Small intestine (tissue), 7 donors: ENCODE measurements around the gene ATP1A2. TPM values are rescaled to one million over a fixed set of nuclear protein-coding genes. Genes with fewer than 3 reads are reported as not detected.
"Not testable (repeated sequence)": the region's sequence is repeated elsewhere in the genome, so short reads cannot be mapped to it uniquely, and the experiment has no call there.

Source experiments
- DNase-seq, 2 donors: peaks; one replicate each; pipeline versions ENCODE4 v3.0.0 to v3.0.0-alpha.2; 2013
- FAIRE-seq: peaks from 2 replicates; lab custom pipeline; 2012; peaks lifted over from hg19 to GRCh38; lab: Jason Lieb, UNC
- H3K27ac ChIP-seq, 3 donors: one replicate each; pipeline ENCODE4 v1.5.1; 2013; ENCODE audit warnings: low read length in 2 of 3, mild to moderate bottlenecking in 2 of 3, control low read depth in 1 of 3, inconsistent platforms in 1 of 3, low read depth in 1 of 3, moderate library complexity in 1 of 3
- H3K27me3 ChIP-seq, 3 donors: one replicate each; pipeline ENCODE4 v1.6.1; 2013; ENCODE audit warnings: low read length in 3 of 3, inconsistent platforms in 1 of 3; ENCODE audit not compliant: control insufficient read depth in 3 of 3, insufficient read depth in 3 of 3
- H3K36me3 ChIP-seq, 3 donors: one replicate each; pipeline ENCODE4 v1.6.1; 2013; ENCODE audit warnings: low read length in 3 of 3, inconsistent platforms in 1 of 3, low read depth in 1 of 3, mild to moderate bottlenecking in 1 of 3, moderate library complexity in 1 of 3; ENCODE audit not compliant: control insufficient read depth in 3 of 3, insufficient read depth in 2 of 3
- H3K4me1 ChIP-seq, 3 donors: one replicate each; pipeline ENCODE4 v1.6.1; 2013; ENCODE audit warnings: low read length in 2 of 3, inconsistent platforms in 1 of 3, low read depth in 1 of 3, mild to moderate bottlenecking in 1 of 3, moderate library complexity in 1 of 3; ENCODE audit not compliant: control insufficient read depth in 3 of 3, insufficient read depth in 2 of 3
- H3K4me3 ChIP-seq, 3 donors: one replicate each; pipeline ENCODE4 v1.5.1; 2013; ENCODE audit warnings: low read length in 3 of 3, control low read depth in 1 of 3, inconsistent platforms in 1 of 3, low read depth in 1 of 3, mild to moderate bottlenecking in 1 of 3, moderate library complexity in 1 of 3
- H3K9me3 ChIP-seq, 2 donors: one replicate each; pipeline ENCODE4 v1.6.1; 2013; ENCODE audit warnings: low read depth in 1 of 2, low read length in 1 of 2; ENCODE audit not compliant: control insufficient read depth in 2 of 2, insufficient read depth in 1 of 2
- WGBS, 3 donors: extraction: QIAGEN DNeasy Blood & Tissue Kit; methylation state at CpG; one replicate each; pipeline ENCODE4 v1.1.7; 2013; 5-methylcytosine and 5-hydroxymethylcytosine counted together
- polyA plus RNA-seq, 4 donors: library from polyadenylated mRNA; stranded (reverse) in 3 of 4; unstranded in 1 of 4; fragments of 200-250 nt in 3 of 4; fragments of 120-200 nt in 1 of 4; gene quantifications; one replicate each; pipeline versions ENCODE4 v1.2.1 to v1.2.3, GENCODE V29; 2013
- donor health status: healthy with polysubstance abuse.
- donor health status: control.
- donor health status: control.
- donor health status: Bipolar disorder and iron deficiency.
- donor health status: healthy.

The ATP1A2 gene
- polyA plus RNA-seq, 4 donors = 0.22 to 5.3 (median 1.2) TPM

DNA sequence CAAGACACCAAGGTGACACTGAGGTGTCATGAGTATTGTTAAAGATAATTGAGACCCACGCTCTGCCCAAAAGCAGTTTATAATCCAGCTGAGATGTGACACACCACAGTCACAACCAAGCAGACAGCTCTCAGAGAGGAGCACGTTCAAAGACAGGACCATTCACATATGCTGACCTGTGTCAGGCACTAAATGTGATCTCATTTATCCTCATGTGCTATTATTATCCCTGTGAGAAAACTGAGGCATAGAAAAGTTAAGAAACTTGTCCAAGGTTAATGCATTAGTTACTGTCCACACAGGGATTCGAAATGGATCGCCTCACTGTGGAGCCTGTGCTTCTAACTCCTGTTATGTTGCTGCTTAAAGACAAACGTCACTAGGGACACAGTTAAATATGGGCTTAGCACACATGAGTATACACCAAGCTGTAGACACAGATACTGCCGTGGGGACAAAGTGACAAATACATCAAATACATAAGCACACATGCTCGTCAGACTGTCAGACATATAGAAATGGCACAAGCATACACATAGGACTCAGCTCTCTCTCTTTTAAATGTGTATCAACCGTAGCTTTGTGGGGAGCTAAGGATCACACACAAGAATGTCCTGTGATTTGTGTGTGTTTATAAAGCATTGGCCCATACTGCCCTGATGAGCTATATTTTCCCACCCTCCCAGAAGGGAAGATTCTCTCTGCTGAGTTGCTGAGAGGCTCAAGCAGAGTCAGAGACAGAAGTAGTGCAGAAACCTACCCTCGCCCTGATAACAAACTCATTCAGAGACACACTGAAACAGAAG lies 13.6 kb upstream of the ATP1A2 start:
- FAIRE-seq (no peak), DNase-seq (no peak)
- WGBS, 3 donors = 72 to 82% (median 82%) methylated on average over 9 of the region's 9 CpGs
- peaks cover 0 to 2% (median 0%) of the 10 kb centered on the region in 3 donors for H3K27me3 ChIP-seq
- no peak overlapping the region for H3K4me3 ChIP-seq
- peak overlapping the region in 2 of 3 donors; percentile 49 to 53 for H3K27ac ChIP-seq
- peaks cover 2 to 37% (median 4%) of the 10 kb centered on the region in 3 donors for H3K4me1 ChIP-seq
- no peaks in the 10 kb centered on the region for H3K9me3 ChIP-seq
- H3K36me3 ChIP-seq = no peaks in the 10 kb centered on the region

DNA sequence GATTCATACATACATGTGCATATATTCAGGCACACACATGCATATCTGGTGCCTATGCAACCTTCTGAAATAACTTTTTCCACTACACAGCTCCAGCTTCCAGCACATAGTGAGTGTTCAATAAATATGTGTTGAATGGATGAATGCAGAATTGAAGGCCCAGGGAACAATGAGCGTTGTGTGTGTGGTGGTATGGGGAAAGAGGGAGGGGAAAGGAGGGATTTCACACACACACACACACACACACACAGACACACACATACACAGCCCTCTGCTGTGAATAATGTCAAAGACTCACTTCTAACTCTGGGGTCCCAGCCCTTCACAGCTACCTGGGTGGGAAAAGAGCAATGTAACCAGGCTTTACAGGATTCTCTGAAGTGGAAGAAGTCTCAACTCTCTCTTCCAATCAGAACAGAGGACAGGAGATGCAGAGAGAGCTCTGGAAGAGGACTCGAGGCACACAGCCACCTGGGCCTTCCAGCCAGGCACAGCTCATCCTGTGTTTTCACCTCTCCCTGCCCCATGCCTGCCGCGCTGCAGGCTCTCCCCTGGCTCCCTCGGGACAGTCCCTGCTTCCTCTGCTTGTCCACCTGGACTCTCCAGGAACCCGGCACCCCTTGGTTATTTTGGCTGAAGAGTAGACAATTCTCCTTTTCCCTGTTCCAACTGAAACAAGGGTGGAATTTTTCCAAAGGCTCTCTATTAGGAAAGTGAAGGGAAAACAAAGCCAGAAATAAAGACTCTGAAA lies 11.7 kb upstream of the ATP1A2 start:
- no peaks in the 10 kb centered on the region for H3K9me3 ChIP-seq
- DNase-seq = no peak
- H3K27me3 ChIP-seq = peaks cover 0 to 2% (median 0%) of the 10 kb centered on the region in 3 donors
- peaks cover 0 to 28% (median 0%) of the 10 kb centered on the region in 3 donors for H3K4me1 ChIP-seq
- H3K27ac ChIP-seq = no peak overlapping the region
- no peaks in the 10 kb centered on the region for H3K36me3 ChIP-seq
- no peak overlapping the region for H3K4me3 ChIP-seq
- FAIRE-seq = no peak
- 68 to 78% (median 71%) methylated on average over 6 of the region's 6 CpGs for WGBS, 3 donors

GRCh38 chr1:160104486-160104885 lies 11.1 kb upstream of the ATP1A2 start:
- whole genome bisulfite sequencing, 3 donors = 58 to 88% (median 85%) methylated on average over 3 of the region's 3 CpGs
- Histone ChIP-seq H3K9me3 (no peaks in the 10 kb centered on the region), H3K4me3 (no peak overlapping the region), H3K27me3 (peaks cover 0 to 2% (median 0%) of the 10 kb centered on the region in 3 donors), H3K36me3 (no peaks in the 10 kb centered on the region), H3K27ac (peak overlapping the region in 1 of 3 donors; percentile 14), H3K4me1 (peaks cover 0 to 23% (median 0%) of the 10 kb centered on the region in 3 donors)
- FAIRE-seq = no peak
- DNase-seq = no peak

- peaks cover 0 to 2% (median under 1%) of the 10 kb centered on the region in 3 donors for H3K27me3 ChIP-seq
- DNase-seq = no peak
- H3K4me1 ChIP-seq = peaks cover 0 to 21% (median 0%) of the 10 kb centered on the region in 3 donors
- H3K27ac ChIP-seq = no peak overlapping the region
- 89 to 95% (median 94%) methylated on average over 5 of the region's 5 CpGs for WGBS, 3 donors
- H3K9me3 ChIP-seq = no peaks in the 10 kb centered on the region
- H3K36me3 ChIP-seq = no peaks in the 10 kb centered on the region
- FAIRE-seq = no peak
- H3K4me3 ChIP-seq = no peak overlapping the region
These were observed 10.4 kb upstream of the ATP1A2 start for GRCh38 chr1:160105155-160105554.

- Histone ChIP-seq H3K4me1 (peaks cover 0 to 11% (median 0%) of the 10 kb centered on the region in 3 donors), H3K27ac (no peak overlapping the region), H3K9me3 (no peaks in the 10 kb centered on the region), H3K36me3 (no peaks in the 10 kb centered on the region), H3K4me3 (no peak overlapping the region), H3K27me3 (peaks cover 0 to 3% (median 2%) of the 10 kb centered on the region in 3 donors)
- 92 to 96% (median 95%) methylated on average over 1 of the region's 1 CpG for WGBS, 3 donors
- DNase-seq (no peak), FAIRE-seq (no peak)
These were observed 8.0 kb upstream of the ATP1A2 start for GRCh38 chr1:160107512-160107911.

GRCh38 chr1:160108888-160109662 lies 6.5 kb upstream of the ATP1A2 start:
- H3K9me3 ChIP-seq = no peaks in the 10 kb centered on the region
- no peak overlapping the region for H3K4me3 ChIP-seq
- H3K36me3 ChIP-seq = no peaks in the 10 kb centered on the region
- DNase-seq = peak in 1 of 2 donors; percentile 28
- FAIRE-seq = no peak
- H3K27me3 ChIP-seq = peaks cover 0 to 3% (median 0%) of the 10 kb centered on the region in 3 donors
- 19 to 39% (median 21%) methylated on average over 5 to 6 of the region's 6 CpGs for WGBS, 3 donors
- H3K4me1 ChIP-seq = peaks cover 0 to 3% (median 0%) of the 10 kb centered on the region in 3 donors
- no peak overlapping the region for H3K27ac ChIP-seq

DNA sequence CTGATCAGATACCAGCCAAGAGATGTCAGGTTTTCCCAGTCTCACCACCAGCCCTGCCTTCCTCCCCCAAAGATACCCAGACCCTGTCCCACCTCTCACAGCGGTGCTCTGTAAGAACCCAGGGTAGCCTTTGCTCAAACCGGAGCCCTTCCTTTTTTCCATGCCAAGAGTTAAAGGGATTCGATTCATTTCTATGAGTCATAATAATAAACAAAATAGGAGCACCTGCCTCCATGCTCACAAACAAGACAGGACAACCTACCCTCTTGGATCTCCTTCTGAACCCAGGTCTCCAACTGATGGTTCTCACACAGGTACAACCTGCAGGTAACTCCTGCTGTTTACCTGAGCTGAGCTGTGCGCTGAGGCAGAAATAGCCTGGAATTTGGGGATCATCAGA lies 5.9 kb upstream of the ATP1A2 start:
- Histone ChIP-seq H3K4me3 (no peak overlapping the region), H3K9me3 (no peaks in the 10 kb centered on the region), H3K27me3 (peaks cover 0 to 3% (median 0%) of the 10 kb centered on the region in 3 donors), H3K27ac (no peak overlapping the region), H3K4me1 (no peaks in the 10 kb centered on the region), H3K36me3 (no peaks in the 10 kb centered on the region)
- no peak for FAIRE-seq
- 34 to 62% (median 44%) methylated on average over 4 of the region's 4 CpGs for WGBS, 3 donors
- DNase-seq = no peak

DNA sequence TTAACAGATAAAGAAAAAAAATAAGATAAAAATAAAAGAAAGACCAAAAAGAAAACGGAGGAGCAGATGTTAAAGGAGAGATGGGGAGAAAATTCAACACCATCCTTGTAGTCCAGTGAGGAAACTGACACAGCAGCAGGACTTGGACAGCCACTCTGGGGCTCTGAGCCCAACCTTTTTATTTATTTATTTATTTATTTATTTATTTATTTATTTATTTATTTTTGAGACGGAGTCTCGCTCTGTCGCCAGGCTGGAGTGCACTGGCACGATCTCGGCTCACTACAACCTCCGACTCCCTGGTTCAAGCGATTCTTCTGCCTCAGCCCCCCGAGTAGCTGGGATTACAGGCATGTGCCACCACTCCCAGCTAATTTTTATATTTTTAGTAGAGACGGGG lies 4.1 kb upstream of the ATP1A2 start:
- peaks cover 0 to 15% (median 3%) of the 10 kb centered on the region in 3 donors for H3K27me3 ChIP-seq
- 90 to 96% (median 92%) methylated on average over 10 of the region's 10 CpGs for WGBS, 3 donors
- not testable (repeated sequence) for DNase-seq, H3K36me3 ChIP-seq, H3K4me3 ChIP-seq, H3K4me1 ChIP-seq, FAIRE-seq, H3K9me3 ChIP-seq, H3K27ac ChIP-seq
